Measurements from ENCODE around the gene SHH.

The SHH gene

GRCh38 chr7:155785536-155785935 lies 26.7 kb downstream of the SHH start:
- H3K4me3 ChIP-seq (ENCODE audit: low read depth, low read length): no peak overlapping the region
- in situ Hi-C loops (cut with HindIII; ENCODE audit: low sequenced_read_pairs): no loop called here
- no peak for DNase-seq (ENCODE audit: low read depth)
- TF ChIP-seq CTCF (IDR thresholded peaks at IDR 0.05; ENCODE audit: low read depth, low read length, missing control alignments): no peak

GRCh38 chr7:155782466-155782865 lies 29.8 kb downstream of the SHH start:
- no peak for DNase-seq (ENCODE audit: low read depth)
- in situ Hi-C loops (cut with HindIII; ENCODE audit: low sequenced_read_pairs): no loop called here
- no peak for TF ChIP-seq CTCF (IDR thresholded peaks at IDR 0.05; ENCODE audit: low read depth, low read length, missing control alignments)
- H3K4me3 ChIP-seq (ENCODE audit: low read depth, low read length): no peak overlapping the region

GRCh38 chr7:155781433-155781832 lies 30.8 kb downstream of the SHH start:
- no peak for TF ChIP-seq CTCF (IDR thresholded peaks at IDR 0.05; ENCODE audit: low read depth, low read length, missing control alignments)
- H3K4me3 ChIP-seq (ENCODE audit: low read depth, low read length): no peak overlapping the region
- in situ Hi-C loops (cut with HindIII; ENCODE audit: low sequenced_read_pairs): no loop called here
- no peak for DNase-seq (ENCODE audit: low read depth)

- DNase-seq (ENCODE audit: low read depth): no peak
- in situ Hi-C loops (cut with HindIII; ENCODE audit: low sequenced_read_pairs): no loop called here
These were observed 31.4 kb downstream of the SHH start for GRCh38 chr7:155780884-155781283.

GRCh38 chr7:155778349-155778748 lies 33.9 kb downstream of the SHH start:
- no peak for TF ChIP-seq CTCF (IDR thresholded peaks at IDR 0.05; ENCODE audit: low read depth, low read length, missing control alignments)
- in situ Hi-C loops (cut with HindIII; ENCODE audit: low sequenced_read_pairs): no loop called here

More at GRCh38 chr7:155780884-155781283, 31.4 kb downstream of the SHH start:
- H3K4me3 ChIP-seq (ENCODE audit: low read depth, low read length): no peak overlapping the region
- no peak for TF ChIP-seq CTCF (IDR thresholded peaks at IDR 0.05; ENCODE audit: low read depth, low read length, missing control alignments)

GRCh38 chr7:155776606-155777005 lies 35.7 kb downstream of the SHH start:
- no peak overlapping the region for H3K4me3 ChIP-seq (ENCODE audit: low read depth, low read length)
- in situ Hi-C loops (cut with HindIII; ENCODE audit: low sequenced_read_pairs): no loop called here
- no peak for TF ChIP-seq CTCF (IDR thresholded peaks at IDR 0.05; ENCODE audit: low read depth, low read length, missing control alignments)
- DNase-seq (ENCODE audit: low read depth): no peak

More at GRCh38 chr7:155778349-155778748, 33.9 kb downstream of the SHH start:
- no peak overlapping the region for H3K4me3 ChIP-seq (ENCODE audit: low read depth, low read length)
- no peak for DNase-seq (ENCODE audit: low read depth)

- TF ChIP-seq CTCF (IDR thresholded peaks at IDR 0.05; ENCODE audit: low read depth, low read length, missing control alignments): no peak
- in situ Hi-C loops (cut with HindIII; ENCODE audit: low sequenced_read_pairs): no loop called here
- no peak for DNase-seq (ENCODE audit: low read depth)
- no peak overlapping the region for H3K4me3 ChIP-seq (ENCODE audit: low read depth, low read length)
These were observed 36.6 kb downstream of the SHH start for GRCh38 chr7:155775691-155776090.

Data from astrocyte of the cerebellum (primary cell).